IPS-NIHi7 (cell line): ENCODE measurements around the gene HOXA11.

Experiments used
- DNase-seq: peaks from one replicate; pipeline ENCODE4 v3.0.0; 2012; ENCODE audit warnings: mixed read lengths; ENCODE audit errors: extremely low spot score

The HOXA11 gene

GRCh38 chr7:27133409-27134231 lies 51.4 kb downstream of the HOXA11 start:
- DNase-seq: no peak

GRCh38 chr7:27132978-27133377 lies 52.1 kb downstream of the HOXA11 start:
- no peak for DNase-seq

GRCh38 chr7:27132214-27132613 lies 52.8 kb downstream of the HOXA11 start:
- DNase-seq: no peak

GRCh38 chr7:27131390-27131819 lies 53.6 kb downstream of the HOXA11 start:
- no peak for DNase-seq
